RWPE2 (cell line): ENCODE measurements around the gene ADCY1.

Experiments
- ATAC-seq: fragments of 200-7000 bp; cut with Tn5 transposase; 3 replicates; pipeline ENCODE4 v1.9.1; 2021; ENCODE audit warnings: low read depth
- DNase-seq: peaks from one replicate; pipeline ENCODE4 v3.0.0-alpha.2; 2020; ENCODE audit warnings: low spot score
- H3K27ac ChIP-seq: fragments of 450-650 bp; 2 replicates; pipeline ENCODE4 v1.5.1; 2017; ENCODE audit warnings: mild to moderate bottlenecking; ENCODE audit not compliant: poor library complexity, severe bottlenecking
- H3K27me3 ChIP-seq: fragments of 250-450 bp; sonication (Bioruptor Pico); 2 replicates; pipeline ENCODE4 v1.5.1; 2021; ENCODE audit warnings: mild to moderate bottlenecking, moderate library complexity; ENCODE audit not compliant: insufficient read depth, poor library complexity, severe bottlenecking
- H3K36me3 ChIP-seq: fragments of 250-450 bp; sonication (Bioruptor Pico); 2 replicates; pipeline ENCODE4 v1.5.1; 2020; ENCODE audit warnings: low read depth, mild to moderate bottlenecking, moderate library complexity
- H3K4me1 ChIP-seq: fragments of 250-450 bp; sonication (Bioruptor Pico); 2 replicates; pipeline ENCODE4 v1.5.1; 2021; ENCODE audit warnings: mild to moderate bottlenecking, moderate library complexity; ENCODE audit not compliant: insufficient read depth, poor library complexity, severe bottlenecking
- H3K4me3 ChIP-seq: fragments of 250-450 bp; sonication (Bioruptor Pico); 2 replicates; pipeline ENCODE4 v1.5.1; 2021; ENCODE audit warnings: mild to moderate bottlenecking, moderate library complexity; ENCODE audit not compliant: severe bottlenecking
- H3K9me3 ChIP-seq: fragments of 250-450 bp; sonication (Bioruptor Pico); 2 replicates; pipeline ENCODE4 v1.5.1; 2021; ENCODE audit warnings: mild to moderate bottlenecking, moderate library complexity; ENCODE audit not compliant: severe bottlenecking
- CTCF ChIP-seq: fragments of 450-650 bp; IDR thresholded peaks from one replicate; pipeline ENCODE4 v1.5.1; 2017; ENCODE audit warnings: mild to moderate bottlenecking, moderate library complexity; ENCODE audit not compliant: poor library complexity, severe bottlenecking

Gene ADCY1

GRCh38 chr7:45665172-45665571 lies 91.0 kb downstream of the ADCY1 start:
- H3K4me3 ChIP-seq = no peak overlapping the region
- peaks cover 5% of the 10 kb centered on the region for H3K27me3 ChIP-seq
- H3K9me3 ChIP-seq = no peaks in the 10 kb centered on the region
- TF ChIP-seq CTCF = no peak
- no peak for ATAC-seq
- H3K27ac ChIP-seq = no peak overlapping the region
- H3K36me3 ChIP-seq = no peaks in the 10 kb centered on the region
- no peaks in the 10 kb centered on the region for H3K4me1 ChIP-seq
- no peak for DNase-seq

- Histone ChIP-seq H3K27me3 (peaks cover 28% of the 10 kb centered on the region), H3K4me1 (no peaks in the 10 kb centered on the region), H3K4me3 (no peak overlapping the region), H3K36me3 (no peaks in the 10 kb centered on the region), H3K27ac (no peak overlapping the region), H3K9me3 (no peaks in the 10 kb centered on the region)
- no peak for TF ChIP-seq CTCF
- no peak for DNase-seq
- no peak for ATAC-seq
Measured at GRCh38 chr7:45670227-45670626, 96.1 kb downstream of the ADCY1 start.

- Histone ChIP-seq H3K27ac (no peak overlapping the region), H3K9me3 (no peaks in the 10 kb centered on the region), H3K27me3 (peaks cover 33% of the 10 kb centered on the region), H3K4me3 (no peak overlapping the region), H3K4me1 (no peaks in the 10 kb centered on the region), H3K36me3 (no peaks in the 10 kb centered on the region)
- DNase-seq (no peak), ATAC-seq (no peak)
- TF ChIP-seq CTCF = no peak
Measured at GRCh38 chr7:45670717-45671116, 96.5 kb downstream of the ADCY1 start.

GRCh38 chr7:45677311-45677900 lies 103.2 kb downstream of the ADCY1 start:
- no peak for ATAC-seq
- Histone ChIP-seq H3K27ac (no peak overlapping the region), H3K4me3 (no peak overlapping the region), H3K4me1 (no peaks in the 10 kb centered on the region), H3K36me3 (no peaks in the 10 kb centered on the region), H3K9me3 (no peaks in the 10 kb centered on the region), H3K27me3 (peaks cover 17% of the 10 kb centered on the region)
- no peak for TF ChIP-seq CTCF
- no peak for DNase-seq

GRCh38 chr7:45679516-45679915 lies 105.3 kb downstream of the ADCY1 start:
- H3K4me1 ChIP-seq = no peaks in the 10 kb centered on the region
- TF ChIP-seq CTCF = no peak
- DNase-seq (no peak), ATAC-seq (no peak)
- no peaks in the 10 kb centered on the region for H3K36me3 ChIP-seq
- no peak overlapping the region for H3K27ac ChIP-seq
- H3K4me3 ChIP-seq = no peak overlapping the region
- no peaks in the 10 kb centered on the region for H3K9me3 ChIP-seq
- peaks cover 12% of the 10 kb centered on the region for H3K27me3 ChIP-seq
